ENCODE results near the gene GAS7.

DNA sequence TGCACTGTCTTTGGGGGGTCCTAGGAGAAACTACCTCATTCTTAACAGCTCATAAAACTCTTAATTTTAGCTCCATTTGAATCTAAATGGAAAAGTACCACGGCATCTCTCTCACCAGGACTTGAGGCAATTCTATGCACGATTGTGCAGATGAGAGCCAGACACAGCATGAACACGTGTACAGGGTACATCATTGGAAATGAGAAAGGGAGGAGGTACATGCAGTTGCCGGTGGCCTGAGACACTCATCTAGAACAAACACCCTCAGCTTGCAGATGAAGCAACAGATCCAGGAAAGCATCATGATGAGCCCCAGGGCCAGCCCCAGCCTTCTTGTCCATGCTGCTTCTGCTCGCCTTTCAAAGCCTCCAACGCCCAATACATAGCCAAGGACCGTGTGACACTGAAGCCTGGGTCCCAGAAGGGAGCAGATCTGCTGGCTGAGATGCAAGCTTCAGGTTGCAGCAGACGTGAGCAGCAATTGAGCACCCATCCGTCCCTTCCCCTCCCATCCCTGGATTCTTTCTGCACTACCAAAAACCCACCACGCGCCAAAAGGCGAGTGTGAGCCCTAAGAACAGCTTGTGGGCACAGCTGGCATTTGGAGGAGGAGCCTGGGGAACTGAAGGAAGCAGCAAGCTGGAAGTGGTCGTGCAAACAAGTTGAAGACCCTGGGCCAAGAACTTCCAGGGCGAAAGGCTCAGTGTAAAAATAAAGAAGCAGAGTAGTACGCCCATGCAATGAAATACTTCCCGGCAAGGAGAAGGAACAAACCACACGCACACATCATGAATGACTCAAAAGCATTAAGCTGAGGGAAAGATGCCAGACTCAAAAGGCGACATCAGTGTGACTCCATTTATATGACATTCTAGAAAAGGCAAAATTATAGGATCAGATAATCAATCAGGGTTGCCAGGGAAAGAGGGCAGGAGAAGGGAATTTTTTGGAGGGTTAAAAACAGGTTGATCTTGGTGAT is 286.0 kb downstream of the GAS7 start:
- no peak for TF ChIP-seq POLR2A (IDR thresholded peaks at IDR 0.05)
- TF ChIP-seq, protein P1, sequence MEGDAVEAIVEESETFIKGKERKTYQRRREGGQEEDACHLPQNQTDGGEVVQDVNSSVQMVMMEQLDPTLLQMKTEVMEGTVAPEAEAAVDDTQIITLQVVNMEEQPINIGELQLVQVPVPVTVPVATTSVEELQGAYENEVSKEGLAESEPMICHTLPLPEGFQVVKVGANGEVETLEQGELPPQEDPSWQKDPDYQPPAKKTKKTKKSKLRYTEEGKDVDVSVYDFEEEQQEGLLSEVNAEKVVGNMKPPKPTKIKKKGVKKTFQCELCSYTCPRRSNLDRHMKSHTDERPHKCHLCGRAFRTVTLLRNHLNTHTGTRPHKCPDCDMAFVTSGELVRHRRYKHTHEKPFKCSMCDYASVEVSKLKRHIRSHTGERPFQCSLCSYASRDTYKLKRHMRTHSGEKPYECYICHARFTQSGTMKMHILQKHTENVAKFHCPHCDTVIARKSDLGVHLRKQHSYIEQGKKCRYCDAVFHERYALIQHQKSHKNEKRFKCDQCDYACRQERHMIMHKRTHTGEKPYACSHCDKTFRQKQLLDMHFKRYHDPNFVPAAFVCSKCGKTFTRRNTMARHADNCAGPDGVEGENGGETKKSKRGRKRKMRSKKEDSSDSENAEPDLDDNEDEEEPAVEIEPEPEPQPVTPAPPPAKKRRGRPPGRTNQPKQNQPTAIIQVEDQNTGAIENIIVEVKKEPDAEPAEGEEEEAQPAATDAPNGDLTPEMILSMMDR (IDR thresholded peaks at IDR 0.05): no peak
- no peak for TF ChIP-seq POLR2AphosphoS5 (IDR thresholded peaks at IDR 0.05)
